A673 (cell line): ENCODE data around the gene RNF213.

Experiments used
- CTCF ChIP-seq: fragments of 300-800, 200-600 bp; sonication (generic); conservative IDR thresholded peaks from 2 replicates; pipeline ENCODE4 v1.5.1; 2017; ENCODE audit warnings: low read depth, mild to moderate bottlenecking, antibody characterized with exemption, low read length, moderate library complexity, mixed read lengths
- EZH2 ChIP-seq: fragments of 200-600 bp; sonication (generic); IDR thresholded peaks from 2 replicates; pipeline ENCODE4 v1.6.1; 2017; ENCODE audit warnings: borderline replicate concordance, low read depth, mild to moderate bottlenecking, mixed read lengths, antibody characterized with exemption, low read length; ENCODE audit not compliant: poor library complexity, severe bottlenecking

- TF ChIP-seq CTCF = no peak
- no peak for TF ChIP-seq EZH2
These were observed at the start of gene RNF213 for GRCh38 chr17:80260791-80261158.
